Ascending aorta (tissue), 2 donors: ENCODE data around the gene ARHGAP18. TPM values are rescaled to one million over a fixed set of nuclear protein-coding genes. Genes with fewer than 3 reads are reported as not detected.
A peak's percentile ranks its signal among the peaks of the same experiment; 100 is the strongest.

Source experiments
- DNase-seq, 2 donors: peaks; one replicate each; pipeline ENCODE4 v3.0.0-alpha.2; 2019; ENCODE audit warnings: low spot score in 2 of 2
- H3K27ac ChIP-seq, 2 donors: fragments of 200-600 bp; sonication (generic); one replicate each; pipeline ENCODE4 v1.5.1; 2016 to 2017; ENCODE audit warnings: mild to moderate bottlenecking in 1 of 2
- H3K27me3 ChIP-seq: fragments of 200-600 bp; sonication (generic); one replicate; pipeline ENCODE4 v1.5.1; 2017
- H3K36me3 ChIP-seq, 2 donors: fragments of 200-600 bp; sonication (generic); one replicate each; pipeline ENCODE4 v1.5.1; 2016
- H3K4me1 ChIP-seq, 2 donors: fragments of 200-600 bp; sonication (generic); one replicate each; pipeline ENCODE4 v1.5.1; 2016 to 2017; ENCODE audit warnings: mild to moderate bottlenecking in 1 of 2
- H3K4me3 ChIP-seq, 2 donors: fragments of 200-600 bp; sonication (generic); one replicate each; pipeline ENCODE4 v1.5.1; 2016 to 2017; ENCODE audit warnings: mild to moderate bottlenecking in 1 of 2
- H3K9me3 ChIP-seq, 2 donors: fragments of 200-600 bp; sonication (generic); one replicate each; pipeline ENCODE4 v1.5.1; 2016
- intact Hi-C: fragments of 100-400 bp; cut with DNase I; formaldehyde crosslinking; loops from one replicate; pipeline ENCODE4 v1.15.1; 2023
- total RNA-seq: library from RNA; depleted of rRNA; stranded (reverse); fragments of >200 nt; gene quantifications from one replicate; pipeline ENCODE4 v1.1.0, GENCODE V29; 2016
- TF ChIP-seq, protein P1 (sequence below), 3 experiments: fragments of 200-600 bp in 2 of 3; fragments of 450-650 bp in 1 of 3; sonication (generic) in 2 of 3; IDR thresholded peaks; one replicate each; pipeline ENCODE4 v1.5.1; 2016 to 2019; ENCODE audit warnings: antibody characterized with exemption in 3 of 3, mild to moderate bottlenecking in 1 of 3, moderate library complexity in 1 of 3

The ARHGAP18 gene
- total RNA-seq, 1 donor from 2014 or later: 10.7 TPM

DNA sequence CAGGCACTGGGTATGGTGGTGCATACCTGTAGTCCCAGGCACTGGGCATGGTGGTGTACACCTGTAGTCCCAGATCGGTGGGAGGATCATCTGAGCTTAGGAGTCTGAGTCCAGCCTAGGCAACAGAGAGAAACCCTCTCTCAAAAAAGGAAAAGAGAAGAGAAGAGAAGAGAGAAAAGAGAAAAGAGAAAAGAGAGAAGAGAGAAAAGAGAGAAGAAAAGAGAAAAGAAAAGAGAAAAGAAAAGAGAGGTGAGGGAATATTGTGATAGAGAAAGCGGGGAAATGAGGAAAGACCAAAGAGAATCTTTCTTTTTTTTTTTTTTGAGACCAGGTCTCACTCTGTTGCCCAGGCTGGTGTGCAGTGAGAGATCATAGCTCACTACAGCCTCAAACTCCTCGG is 108.7 kb downstream of the ARHGAP18 start:
- Histone ChIP-seq H3K4me3 (no peak overlapping the region), H3K27ac (no peak overlapping the region), H3K9me3 (no peaks in the 10 kb centered on the region), H3K27me3 (no peaks in the 10 kb centered on the region), H3K36me3 (no peaks in the 10 kb centered on the region), H3K4me1 (no peaks in the 10 kb centered on the region)
- TF ChIP-seq, protein P1, sequence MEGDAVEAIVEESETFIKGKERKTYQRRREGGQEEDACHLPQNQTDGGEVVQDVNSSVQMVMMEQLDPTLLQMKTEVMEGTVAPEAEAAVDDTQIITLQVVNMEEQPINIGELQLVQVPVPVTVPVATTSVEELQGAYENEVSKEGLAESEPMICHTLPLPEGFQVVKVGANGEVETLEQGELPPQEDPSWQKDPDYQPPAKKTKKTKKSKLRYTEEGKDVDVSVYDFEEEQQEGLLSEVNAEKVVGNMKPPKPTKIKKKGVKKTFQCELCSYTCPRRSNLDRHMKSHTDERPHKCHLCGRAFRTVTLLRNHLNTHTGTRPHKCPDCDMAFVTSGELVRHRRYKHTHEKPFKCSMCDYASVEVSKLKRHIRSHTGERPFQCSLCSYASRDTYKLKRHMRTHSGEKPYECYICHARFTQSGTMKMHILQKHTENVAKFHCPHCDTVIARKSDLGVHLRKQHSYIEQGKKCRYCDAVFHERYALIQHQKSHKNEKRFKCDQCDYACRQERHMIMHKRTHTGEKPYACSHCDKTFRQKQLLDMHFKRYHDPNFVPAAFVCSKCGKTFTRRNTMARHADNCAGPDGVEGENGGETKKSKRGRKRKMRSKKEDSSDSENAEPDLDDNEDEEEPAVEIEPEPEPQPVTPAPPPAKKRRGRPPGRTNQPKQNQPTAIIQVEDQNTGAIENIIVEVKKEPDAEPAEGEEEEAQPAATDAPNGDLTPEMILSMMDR (IDR thresholded peaks at IDR 0.05): no peak
- no peak for DNase-seq
- intact Hi-C loops: no loop called here

DNA sequence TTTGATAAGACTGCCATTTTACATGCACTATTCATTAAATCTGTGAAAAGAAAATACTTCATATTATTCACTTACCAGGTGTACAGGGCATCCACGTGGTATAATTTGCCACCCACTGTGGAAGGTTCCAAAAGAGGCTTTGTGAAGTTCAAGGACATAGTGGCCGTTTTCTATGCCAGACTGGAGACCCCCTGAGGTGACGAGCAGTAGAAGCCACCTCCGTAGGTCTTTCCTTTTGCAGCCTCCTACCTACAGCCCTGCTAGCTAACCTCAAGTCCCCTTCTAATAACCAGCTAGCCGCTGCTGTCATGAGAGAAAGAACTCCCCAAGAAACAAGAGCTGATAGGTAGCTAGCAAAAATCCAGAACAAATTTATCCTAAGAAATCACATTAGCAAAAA is 110.5 kb downstream of the ARHGAP18 start:
- no peaks in the 10 kb centered on the region for H3K36me3 ChIP-seq
- H3K4me1 ChIP-seq: no peaks in the 10 kb centered on the region
- intact Hi-C loops: loop anchor here (2.0 kb wide), 2 partner anchors 151 to 421 kb away; no protein-coding TSS in a partner anchor
- no peak overlapping the region for H3K4me3 ChIP-seq
- H3K27me3 ChIP-seq: no peaks in the 10 kb centered on the region
- no peaks in the 10 kb centered on the region for H3K9me3 ChIP-seq
- TF ChIP-seq, protein P1 (IDR thresholded peaks at IDR 0.05): no peak
- no peak for DNase-seq
- H3K27ac ChIP-seq: no peak overlapping the region

DNA sequence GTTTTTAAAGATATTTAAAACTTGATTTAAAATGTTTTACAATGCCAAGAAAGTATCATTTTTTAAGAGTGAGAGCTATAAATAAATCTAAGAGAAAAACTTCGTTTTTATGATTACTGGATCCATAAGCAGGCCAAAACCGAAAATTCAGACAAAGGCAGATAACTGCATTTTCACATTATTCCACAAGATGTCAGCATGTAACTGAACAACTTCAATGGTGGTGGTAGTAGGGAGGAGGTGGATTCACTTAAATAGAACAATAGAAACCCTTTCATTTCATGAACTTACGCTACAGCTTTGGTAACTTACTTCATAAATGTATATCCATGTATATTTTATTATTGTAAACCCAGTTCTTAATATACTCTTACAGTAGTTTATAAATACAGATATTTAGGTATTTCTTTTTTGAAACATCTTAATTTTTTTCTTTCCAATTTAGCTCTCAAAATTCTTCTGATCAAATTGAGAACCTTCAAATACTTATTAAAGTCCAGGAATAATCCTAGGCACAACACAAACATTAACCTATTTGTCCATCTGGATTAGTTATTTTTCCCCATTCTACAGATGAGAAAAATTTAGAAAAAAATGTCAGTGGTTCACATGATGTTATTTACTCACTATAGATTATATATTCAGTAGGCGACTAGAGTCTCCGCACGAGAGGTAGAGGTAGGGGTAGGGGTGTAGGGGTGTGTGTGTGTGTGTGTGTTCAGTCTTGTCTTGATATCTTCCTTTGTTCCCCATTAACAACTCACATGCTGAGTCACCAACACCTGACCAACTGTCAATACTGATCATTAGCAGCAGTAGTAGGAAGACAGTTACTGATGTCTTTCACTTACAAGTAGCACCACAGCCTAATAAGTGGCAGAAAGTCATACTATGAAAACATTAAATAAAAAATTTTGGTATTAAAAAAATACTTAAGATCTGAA is 111.5 kb downstream of the ARHGAP18 start:
- intact Hi-C loops: loop anchor here (1.0 to 2.0 kb wide), 3 partner anchors 132 to 422 kb away; no protein-coding TSS in a partner anchor

DNA sequence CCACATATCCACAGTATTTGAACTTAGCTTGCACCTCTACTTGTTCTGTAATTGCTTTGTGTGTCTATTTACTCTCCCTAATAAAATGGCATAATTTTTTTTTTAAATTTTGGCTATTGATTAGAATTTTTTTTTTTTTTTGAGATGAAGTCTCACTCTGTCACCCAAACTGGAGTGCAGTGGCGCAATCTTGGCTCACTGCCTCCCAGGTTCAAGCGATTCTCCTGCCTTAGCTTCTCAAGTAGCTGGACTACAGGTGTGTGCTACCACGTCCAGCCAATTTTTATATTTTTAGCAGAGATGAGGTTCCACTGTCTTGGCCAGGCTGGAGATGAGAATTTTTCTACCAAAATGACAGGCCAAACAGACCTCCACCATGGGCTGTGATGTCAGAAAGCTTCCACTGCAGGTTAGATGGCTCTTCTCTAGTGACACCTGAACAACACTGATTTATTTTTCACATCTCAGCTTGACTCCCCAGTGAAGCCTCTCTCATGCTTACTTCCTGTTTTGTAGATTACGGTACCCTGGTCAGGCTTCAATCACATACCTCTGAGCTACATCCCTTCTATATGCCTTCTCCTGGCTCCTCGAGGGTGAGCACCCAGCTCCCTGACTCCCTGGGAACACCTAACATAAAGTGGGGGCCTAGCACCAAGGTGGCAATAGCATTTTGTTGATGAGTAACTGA is 112.8 kb downstream of the ARHGAP18 start:
- Histone ChIP-seq H3K4me1 (no peaks in the 10 kb centered on the region), H3K27ac (no peak overlapping the region), H3K27me3 (no peaks in the 10 kb centered on the region), H3K4me3 (no peak overlapping the region), H3K36me3 (no peaks in the 10 kb centered on the region), H3K9me3 (no peaks in the 10 kb centered on the region)
- DNase-seq: no peak
- intact Hi-C loops: no loop called here
- TF ChIP-seq, protein P1 (IDR thresholded peaks at IDR 0.05): no peak

More for the DNA sequence above, 111.5 kb downstream of the ARHGAP18 start:
- Histone ChIP-seq H3K4me3 (no peak overlapping the region), H3K4me1 (no peaks in the 10 kb centered on the region), H3K27me3 (no peaks in the 10 kb centered on the region), H3K9me3 (no peaks in the 10 kb centered on the region), H3K27ac (no peak overlapping the region), H3K36me3 (no peaks in the 10 kb centered on the region)
- no peak for DNase-seq
- TF ChIP-seq, protein P1 (IDR thresholded peaks at IDR 0.05): peak; percentile 66 to 80 (median 71)

DNA sequence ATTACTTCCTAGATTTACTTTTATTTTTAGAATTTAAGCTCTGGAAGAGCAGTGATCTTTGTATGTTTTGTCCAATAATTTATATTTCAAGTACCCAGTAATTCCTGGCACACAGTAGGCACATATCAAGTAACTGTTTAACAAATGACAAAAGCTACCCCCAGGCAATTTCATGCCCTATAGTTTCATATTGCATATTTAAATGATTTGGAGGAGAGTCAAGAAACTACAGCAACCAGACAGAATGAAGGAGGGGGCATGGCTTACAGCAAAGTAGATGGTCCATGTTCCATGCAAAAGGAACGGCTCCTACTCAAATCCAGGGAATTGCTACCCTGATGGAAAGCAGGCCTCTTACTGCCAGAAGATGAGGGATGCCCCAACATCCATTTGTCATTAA is 113.5 kb downstream of the ARHGAP18 start:
- Histone ChIP-seq H3K4me1 (no peaks in the 10 kb centered on the region), H3K36me3 (no peaks in the 10 kb centered on the region), H3K9me3 (no peaks in the 10 kb centered on the region), H3K27ac (no peak overlapping the region), H3K27me3 (no peaks in the 10 kb centered on the region), H3K4me3 (no peak overlapping the region)
- intact Hi-C loops: no loop called here
- TF ChIP-seq, protein P1 (IDR thresholded peaks at IDR 0.05): no peak
- DNase-seq: no peak
